ENCODE data around the gene NOLC1.

GRCh38 chr10:102198027-102198426, 45.8 kb downstream of the NOLC1 start:
- TF ChIP-seq CTCF (IDR thresholded peaks at IDR 0.05; ENCODE audit: insufficient read depth, low read length, poor library complexity, severe bottlenecking) (no peak), EZH2phosphoT487 (conservative IDR thresholded peaks at IDR 0.05; ENCODE audit: low read length) (no peak)

All from SU-DHL-6 (cell line).